ENCODE measurements around the gene MCEMP1.

DNA sequence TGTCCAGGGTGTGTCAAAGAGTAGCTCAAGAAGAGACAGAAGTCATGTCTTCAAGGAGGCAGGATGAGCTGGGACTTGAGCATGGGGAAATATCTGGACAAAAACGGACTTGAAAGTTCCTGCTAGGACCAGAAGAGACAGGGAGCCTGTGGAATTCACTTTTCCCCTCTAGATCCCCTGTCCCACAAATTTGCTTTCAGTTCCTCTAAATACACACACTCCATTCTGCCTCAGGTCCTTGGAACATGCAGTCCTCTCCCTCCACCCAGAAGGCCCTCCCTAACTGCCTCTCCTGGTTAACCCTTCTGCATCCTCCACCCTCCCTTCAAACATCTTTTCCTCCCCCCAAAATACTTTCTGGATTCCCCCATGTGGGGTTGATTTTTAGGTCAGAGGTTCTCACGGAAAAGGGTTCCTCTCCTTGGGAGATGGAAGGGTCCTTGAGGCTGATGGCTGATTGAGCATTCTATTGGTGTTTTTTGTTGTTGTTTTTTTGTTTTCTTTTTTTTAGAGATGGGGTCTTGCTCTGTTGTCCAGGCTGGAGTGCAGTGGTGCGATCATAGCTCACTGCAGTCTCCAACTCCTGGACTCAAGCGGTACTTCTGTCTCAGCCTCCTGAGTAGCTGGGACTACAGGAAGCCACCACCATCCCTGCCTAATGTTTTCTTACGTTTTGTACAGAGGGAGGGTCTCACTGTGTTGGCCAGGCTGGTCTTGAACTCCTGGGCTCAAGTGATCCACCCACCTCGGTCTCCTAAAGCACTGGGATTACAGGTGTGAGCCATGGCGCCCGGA, 14.9 kb upstream of the MCEMP1 start:
- TF ChIP-seq, protein P1, sequence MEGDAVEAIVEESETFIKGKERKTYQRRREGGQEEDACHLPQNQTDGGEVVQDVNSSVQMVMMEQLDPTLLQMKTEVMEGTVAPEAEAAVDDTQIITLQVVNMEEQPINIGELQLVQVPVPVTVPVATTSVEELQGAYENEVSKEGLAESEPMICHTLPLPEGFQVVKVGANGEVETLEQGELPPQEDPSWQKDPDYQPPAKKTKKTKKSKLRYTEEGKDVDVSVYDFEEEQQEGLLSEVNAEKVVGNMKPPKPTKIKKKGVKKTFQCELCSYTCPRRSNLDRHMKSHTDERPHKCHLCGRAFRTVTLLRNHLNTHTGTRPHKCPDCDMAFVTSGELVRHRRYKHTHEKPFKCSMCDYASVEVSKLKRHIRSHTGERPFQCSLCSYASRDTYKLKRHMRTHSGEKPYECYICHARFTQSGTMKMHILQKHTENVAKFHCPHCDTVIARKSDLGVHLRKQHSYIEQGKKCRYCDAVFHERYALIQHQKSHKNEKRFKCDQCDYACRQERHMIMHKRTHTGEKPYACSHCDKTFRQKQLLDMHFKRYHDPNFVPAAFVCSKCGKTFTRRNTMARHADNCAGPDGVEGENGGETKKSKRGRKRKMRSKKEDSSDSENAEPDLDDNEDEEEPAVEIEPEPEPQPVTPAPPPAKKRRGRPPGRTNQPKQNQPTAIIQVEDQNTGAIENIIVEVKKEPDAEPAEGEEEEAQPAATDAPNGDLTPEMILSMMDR (conservative IDR thresholded peaks at IDR 0.05; ENCODE audit: low read depth, low read length) = no peak
- no peak for TF ChIP-seq EZH2 (IDR thresholded peaks at IDR 0.05; ENCODE audit: borderline replicate concordance, low read depth, low read length, poor library complexity, severe bottlenecking)

All from A673 (cell line).